AG04450 (cell line): ENCODE data around the gene ATOX1. TPM values are rescaled to one million over a fixed set of nuclear protein-coding genes. Genes with fewer than 3 reads are reported as not detected.

Experiments
- CTCF ChIA-PET: fragments of 300-600, 350-600 bp; formaldehyde crosslinking; extraction: SDS; loops from one replicate; lab custom pipeline; 2022; ENCODE audit warnings: antibody characterized with exemption, inconsistent platforms; lab: Charles Lee
- POLR2A ChIA-PET: fragments of 350-600 bp; formaldehyde crosslinking; extraction: SDS; loops from one replicate; lab custom pipeline; 2021; ENCODE audit warnings: antibody characterized with exemption, inconsistent platforms; lab: Yijun Ruan, JAX
- DNase-seq: peaks from one replicate; pipeline ENCODE4 v3.0.0-alpha.2; 2011; ENCODE audit warnings: low read depth, low spot score
- H3K27ac ChIP-seq: one replicate; pipeline ENCODE4 v1.5.1; 2012; ENCODE audit warnings: low read depth, low read length, control low read depth
- H3K27me3 ChIP-seq: one replicate; pipeline ENCODE4 v1.6.0; 2012; ENCODE audit warnings: low read length; ENCODE audit not compliant: control insufficient read depth, insufficient read depth
- H3K4me3 ChIP-seq: 2 replicates; pipeline ENCODE4 v1.5.1; 2011; ENCODE audit warnings: mild to moderate bottlenecking, low read depth, low read length, control low read depth
- H3K9me3 ChIP-seq: 2 replicates; pipeline ENCODE4 v1.5.1; 2012; ENCODE audit warnings: low read length; ENCODE audit not compliant: control insufficient read depth, insufficient read depth
- CTCF ChIP-seq: IDR thresholded peaks from 2 replicates; pipeline ENCODE4 v1.5.1; 2011; ENCODE audit warnings: low read depth, low read length, control low read depth, inconsistent platforms
- polyA plus RNA-seq: library from polyadenylated mRNA; depleted of rRNA; stranded (reverse); fragments of >200 nt; gene quantifications from 2 replicates; pipeline ENCODE4 v1.2.3, GENCODE V29; 2011

ATOX1 gene
- polyA plus RNA-seq, 1 experiment: 138 TPM

- Histone ChIP-seq H3K27me3 (no peaks in the 10 kb centered on the region), H3K9me3 (no peaks in the 10 kb centered on the region), H3K4me3 (no peak overlapping the region), H3K27ac (no peak overlapping the region)
- POLR2A ChIA-PET: no interaction called here
- CTCF ChIA-PET: no interaction called here
- DNase-seq: no peak
- no peak for TF ChIP-seq CTCF
These were observed 34.1 kb downstream of the ATOX1 start for GRCh38 chr5:151724360-151724759.

- Histone ChIP-seq H3K27ac (no peak overlapping the region), H3K27me3 (no peaks in the 10 kb centered on the region), H3K9me3 (no peaks in the 10 kb centered on the region), H3K4me3 (no peak overlapping the region)
- CTCF ChIA-PET: interaction anchor here (5.7 kb wide), 1 partner anchor 64 kb away, joined by 37 read pairs; no protein-coding TSS in a partner anchor
- no peak for DNase-seq
- TF ChIP-seq CTCF: no peak
- POLR2A ChIA-PET: no interaction called here
These were observed 35.9 kb downstream of the ATOX1 start for GRCh38 chr5:151722546-151722945.

GRCh38 chr5:151721812-151722391 is 36.5 kb downstream of the ATOX1 start:
- no peaks in the 10 kb centered on the region for H3K27me3 ChIP-seq
- ChIA-PET CTCF (interaction anchor here (0.5 to 5.7 kb wide), 3 partner anchors 19 to 64 kb away, joined by 3 to 37 read pairs (median 7); no protein-coding TSS in a partner anchor), POLR2A (interaction anchor here (0.6 to 3.0 kb wide), 2 partner anchors 35 to 506 kb away, joined by 3 to 20 read pairs; partner anchors contain the start of gene SPARC)
- no peaks in the 10 kb centered on the region for H3K9me3 ChIP-seq
- no peak for DNase-seq
- no peak for TF ChIP-seq CTCF
- no peak overlapping the region for H3K27ac ChIP-seq
- H3K4me3 ChIP-seq: no peak overlapping the region

- TF ChIP-seq CTCF: no peak
- no peak for DNase-seq
- Histone ChIP-seq H3K4me3 (no peak overlapping the region), H3K27ac (peak overlapping the region; percentile 23), H3K9me3 (no peaks in the 10 kb centered on the region), H3K27me3 (no peaks in the 10 kb centered on the region)
- ChIA-PET CTCF (interaction anchor here (2.1 to 5.7 kb wide), 2 partner anchors 20 to 63 kb away, joined by 7 to 37 read pairs; no protein-coding TSS in a partner anchor), POLR2A (interaction anchor here (0.6 to 3.0 kb wide), 6 partner anchors 19 to 505 kb away, joined by 3 to 20 read pairs (median 4); partner anchors contain the start of gene SPARC)
These were observed 37.3 kb downstream of the ATOX1 start for GRCh38 chr5:151721087-151721646.

- no peaks in the 10 kb centered on the region for H3K27me3 ChIP-seq
- no peak for TF ChIP-seq CTCF
- H3K27ac ChIP-seq: no peak overlapping the region
- no peaks in the 10 kb centered on the region for H3K9me3 ChIP-seq
- no peak for DNase-seq
- ChIA-PET CTCF (interaction anchor here (0.6 to 5.7 kb wide), 8 partner anchors 13 to 114 kb away, joined by 3 to 37 read pairs (median 3); no protein-coding TSS in a partner anchor), POLR2A (interaction anchor here (1.0 to 3.0 kb wide), 6 partner anchors 20 to 49 kb away, joined by 4 to 20 read pairs (median 6); partner anchors contain the start of gene SPARC)
- H3K4me3 ChIP-seq: no peak overlapping the region
These were observed 38.2 kb downstream of the ATOX1 start for GRCh38 chr5:151720215-151720614.
